ENCODE measurements around the gene AFF4.
"Not testable (repeated sequence)": the region's sequence is repeated elsewhere in the genome, so short reads cannot be mapped to it uniquely, and the experiment has no call there.

Gene AFF4

GRCh38 chr5:132963171-132964104 lies at the start of gene AFF4:
AFF4 (minus strand) TSS chr5:132963634; CDS start chr5:132937189, 26,445 bp downstream.
- TF ChIP-seq CREB5 (CRISPR knock-in tag; IDR thresholded peaks at IDR 0.05; ENCODE audit: low read depth) (no peak), PATZ1 (CRISPR knock-in tag; IDR thresholded peaks at IDR 0.05; ENCODE audit: borderline replicate concordance) (peak; percentile 78; the same call in 1 of the 2 replicates), GLIS3 (CRISPR knock-in tag; IDR thresholded peaks at IDR 0.05) (peak; percentile 61; the same call in 1 of the 2 replicates), CSDC2 (CRISPR knock-in tag; IDR thresholded peaks at IDR 0.05) (no peak), ZFP3 (CRISPR knock-in tag; IDR thresholded peaks at IDR 0.05) (0 out of 2 replicates have a peak, but pooled peaks have one; percentile 24)
- peak; percentile 95 for ATAC-seq

GRCh38 chr5:133008455-133008854 lies 45.0 kb upstream of the AFF4 start:
- ATAC-seq = not testable (repeated sequence)

GRCh38 chr5:133006653-133007052 lies 43.2 kb upstream of the AFF4 start:
- peak; percentile 50; the same call in 1 of the 3 replicates for ATAC-seq
- no peak for TF ChIP-seq CREB5 (CRISPR knock-in tag; IDR thresholded peaks at IDR 0.05; ENCODE audit: low read depth)
- TF ChIP-seq BACH2 (CRISPR knock-in tag; IDR thresholded peaks at IDR 0.05; ENCODE audit: borderline replicate concordance) = no peak
- no peak for TF ChIP-seq ZC3H10 (CRISPR knock-in tag; IDR thresholded peaks at IDR 0.05)
- TF ChIP-seq TSHZ2 (CRISPR knock-in tag; IDR thresholded peaks at IDR 0.05) = no peak
- TF ChIP-seq TOX (CRISPR knock-in tag; IDR thresholded peaks at IDR 0.05; ENCODE audit: borderline replicate concordance) = no peak
- no peak for TF ChIP-seq CSRNP3 (CRISPR knock-in tag; IDR thresholded peaks at IDR 0.05)
- TF ChIP-seq GLIS3 (CRISPR knock-in tag; IDR thresholded peaks at IDR 0.05) = no peak
- TF ChIP-seq OSR1 (CRISPR knock-in tag; IDR thresholded peaks at IDR 0.05) = no peak
- TF ChIP-seq ARNTL (CRISPR knock-in tag; IDR thresholded peaks at IDR 0.05; ENCODE audit: borderline replicate concordance, low read depth) = no peak
- no peak for TF ChIP-seq CSDC2 (CRISPR knock-in tag; IDR thresholded peaks at IDR 0.05)

GRCh38 chr5:132999246-132999645 lies 35.8 kb upstream of the AFF4 start:
- TF ChIP-seq BACH2 (CRISPR knock-in tag; IDR thresholded peaks at IDR 0.05; ENCODE audit: borderline replicate concordance) (no peak), ARNTL (CRISPR knock-in tag; IDR thresholded peaks at IDR 0.05; ENCODE audit: borderline replicate concordance, low read depth) (no peak), RARB (CRISPR knock-in tag; IDR thresholded peaks at IDR 0.05) (no peak), CSDC2 (CRISPR knock-in tag; IDR thresholded peaks at IDR 0.05) (no peak), ISL1 (CRISPR knock-in tag; IDR thresholded peaks at IDR 0.05) (no peak), CSRNP3 (CRISPR knock-in tag; IDR thresholded peaks at IDR 0.05) (no peak), PPARA (CRISPR knock-in tag; IDR thresholded peaks at IDR 0.05; ENCODE audit: borderline replicate concordance) (no peak)
- no peak for ATAC-seq
